Measurements from ENCODE around the gene NRP2.
A peak's percentile ranks its signal among the peaks of the same experiment; 100 is the strongest.

NRP2 gene

GRCh38 chr2:205673312-205673711 is 9.0 kb upstream of the NRP2 start:
- peaks cover 21% of the 10 kb centered on the region for H3K27me3 Mint-ChIP-seq
- no peak for DNase-seq
- no peaks in the 10 kb centered on the region for H3K36me3 Mint-ChIP-seq
- CTCF ChIA-PET = interaction anchor here (5.1 kb wide), 1 partner anchor 803 kb away, joined by 44 read pairs; no protein-coding TSS in a partner anchor
- no peak overlapping the region for H3K27ac Mint-ChIP-seq
- H3K9me3 Mint-ChIP-seq = peaks cover 6% of the 10 kb centered on the region
- H3K4me1 Mint-ChIP-seq = peaks cover 5% of the 10 kb centered on the region
- H3K4me3 Mint-ChIP-seq = no peak overlapping the region

GRCh38 chr2:205675861-205676516 is 6.3 kb upstream of the NRP2 start:
- Mint-ChIP-seq H3K4me3 (no peak overlapping the region), H3K27me3 (peaks cover 29% of the 10 kb centered on the region), H3K27ac (no peak overlapping the region), H3K36me3 (no peaks in the 10 kb centered on the region), H3K4me1 (peaks cover 20% of the 10 kb centered on the region), H3K9me3 (no peaks in the 10 kb centered on the region)
- CTCF ChIA-PET = interaction anchor here (0.7 to 5.1 kb wide), 31 partner anchors 12 to 1569 kb away, joined by 3 to 44 read pairs (median 4); no protein-coding TSS in a partner anchor
- no peak for DNase-seq

GRCh38 chr2:205678541-205679142 is 3.7 kb upstream of the NRP2 start:
- H3K4me1 Mint-ChIP-seq = peaks cover 30% of the 10 kb centered on the region
- no peaks in the 10 kb centered on the region for H3K36me3 Mint-ChIP-seq
- H3K4me3 Mint-ChIP-seq = no peak overlapping the region
- peaks cover 55% of the 10 kb centered on the region for H3K27me3 Mint-ChIP-seq
- no peak overlapping the region for H3K27ac Mint-ChIP-seq
- no peaks in the 10 kb centered on the region for H3K9me3 Mint-ChIP-seq
- CTCF ChIA-PET = interaction anchor here (0.8 to 2.1 kb wide), 9 partner anchors 11 to 1572 kb away, joined by 3 to 13 read pairs (median 4); no protein-coding TSS in a partner anchor
- DNase-seq = no peak

GRCh38 chr2:205679410-205680009 is 2.8 kb upstream of the NRP2 start:
- peaks cover 38% of the 10 kb centered on the region for H3K4me1 Mint-ChIP-seq
- H3K27me3 Mint-ChIP-seq = peaks cover 58% of the 10 kb centered on the region
- H3K9me3 Mint-ChIP-seq = no peaks in the 10 kb centered on the region
- H3K4me3 Mint-ChIP-seq = no peak overlapping the region
- H3K36me3 Mint-ChIP-seq = no peaks in the 10 kb centered on the region
- CTCF ChIA-PET = interaction anchor here (0.7 to 2.1 kb wide), 11 partner anchors 12 to 808 kb away, joined by 3 to 13 read pairs (median 3); no protein-coding TSS in a partner anchor
- DNase-seq = no peak
- H3K27ac Mint-ChIP-seq = no peak overlapping the region

GRCh38 chr2:205680067-205680466 is 2.2 kb upstream of the NRP2 start:
- no peak overlapping the region for H3K27ac Mint-ChIP-seq

GRCh38 chr2:205680903-205681302 is 1.4 kb upstream of the NRP2 start:
- H3K4me3 Mint-ChIP-seq = no peak overlapping the region
- H3K36me3 Mint-ChIP-seq = no peaks in the 10 kb centered on the region
- no peak for DNase-seq
- H3K27ac Mint-ChIP-seq = no peak overlapping the region
- CTCF ChIA-PET = interaction anchor here (1.0 to 1.8 kb wide), 4 partner anchors 20 to 1353 kb away, joined by 3 to 4 read pairs (median 4); no protein-coding TSS in a partner anchor
- peaks cover 51% of the 10 kb centered on the region for H3K4me1 Mint-ChIP-seq
- H3K27me3 Mint-ChIP-seq = peaks cover 68% of the 10 kb centered on the region
- H3K9me3 Mint-ChIP-seq = no peaks in the 10 kb centered on the region

More at GRCh38 chr2:205680067-205680466, 2.2 kb upstream of the NRP2 start:
- DNase-seq = peak; percentile 61
- Mint-ChIP-seq H3K27me3 (peaks cover 60% of the 10 kb centered on the region), H3K4me3 (no peak overlapping the region), H3K9me3 (no peaks in the 10 kb centered on the region), H3K4me1 (peaks cover 44% of the 10 kb centered on the region), H3K36me3 (no peaks in the 10 kb centered on the region)
- CTCF ChIA-PET = interaction anchor here (1.0 to 2.1 kb wide), 5 partner anchors 20 to 808 kb away, joined by 3 to 13 read pairs (median 3); no protein-coding TSS in a partner anchor

GRCh38 chr2:205681401-205682238 is 681 bp upstream of the NRP2 start:
- Mint-ChIP-seq H3K27me3 (peaks cover 76% of the 10 kb centered on the region), H3K4me1 (peaks cover 58% of the 10 kb centered on the region), H3K4me3 (peak overlapping the region; percentile 73), H3K36me3 (no peaks in the 10 kb centered on the region), H3K9me3 (no peaks in the 10 kb centered on the region), H3K27ac (no peak overlapping the region)
- CTCF ChIA-PET = interaction anchor here (1.0 to 1.8 kb wide), 5 partner anchors 61 to 1354 kb away, joined by 3 to 4 read pairs (median 4); no protein-coding TSS in a partner anchor
- DNase-seq = peak; percentile 43

GRCh38 chr2:205682971-205683501 is 735 bp downstream of the NRP2 start:
- H3K27ac Mint-ChIP-seq = no peak overlapping the region

GRCh38 chr2:205683502-205684367 is 1.4 kb downstream of the NRP2 start:
- H3K9me3 Mint-ChIP-seq = no peaks in the 10 kb centered on the region
- H3K4me1 Mint-ChIP-seq = peaks cover 63% of the 10 kb centered on the region
- peaks cover 2% of the 10 kb centered on the region for H3K36me3 Mint-ChIP-seq
- no peak for DNase-seq
- peak overlapping the region; percentile 71 for H3K27ac Mint-ChIP-seq
- H3K27me3 Mint-ChIP-seq = peaks cover 91% of the 10 kb centered on the region
- CTCF ChIA-PET = no interaction called here
- peak overlapping the region; percentile 83 for H3K4me3 Mint-ChIP-seq

More at GRCh38 chr2:205682971-205683501, 735 bp downstream of the NRP2 start:
- H3K4me1 Mint-ChIP-seq = peaks cover 63% of the 10 kb centered on the region
- H3K9me3 Mint-ChIP-seq = no peaks in the 10 kb centered on the region
- H3K4me3 Mint-ChIP-seq = peak overlapping the region; percentile 83
- H3K27me3 Mint-ChIP-seq = peaks cover 86% of the 10 kb centered on the region
- CTCF ChIA-PET = interaction anchor here (0.7 kb wide), 1 partner anchor 789 kb away, joined by 3 read pairs; no protein-coding TSS in a partner anchor
- H3K36me3 Mint-ChIP-seq = peaks cover 2% of the 10 kb centered on the region
- DNase-seq = no peak

GRCh38 chr2:205684871-205685313 is 2.6 kb downstream of the NRP2 start:
- Mint-ChIP-seq H3K27me3 (peaks cover 96% of the 10 kb centered on the region), H3K4me1 (peaks cover 57% of the 10 kb centered on the region), H3K4me3 (peak overlapping the region; percentile 83), H3K27ac (no peak overlapping the region), H3K9me3 (no peaks in the 10 kb centered on the region), H3K36me3 (peaks cover 2% of the 10 kb centered on the region)
- DNase-seq = no peak
- CTCF ChIA-PET = no interaction called here

- Mint-ChIP-seq H3K36me3 (peaks cover 2% of the 10 kb centered on the region), H3K9me3 (no peaks in the 10 kb centered on the region), H3K27me3 (peaks cover 92% of the 10 kb centered on the region), H3K27ac (no peak overlapping the region), H3K4me1 (peaks cover 51% of the 10 kb centered on the region), H3K4me3 (peak overlapping the region; percentile 83)
- peak; percentile 48 for DNase-seq
- CTCF ChIA-PET = no interaction called here
Observed at GRCh38 chr2:205685314-205686055, 3.2 kb downstream of the NRP2 start.

GRCh38 chr2:205686056-205686782 is 3.9 kb downstream of the NRP2 start:
- peaks cover 90% of the 10 kb centered on the region for H3K27me3 Mint-ChIP-seq
- H3K4me3 Mint-ChIP-seq = peak overlapping the region; percentile 77
- CTCF ChIA-PET = no interaction called here

More at GRCh38 chr2:205686056-205686782, 3.9 kb downstream of the NRP2 start:
- Mint-ChIP-seq H3K27ac (peak overlapping the region; percentile 64), H3K9me3 (no peaks in the 10 kb centered on the region), H3K4me1 (peaks cover 48% of the 10 kb centered on the region), H3K36me3 (peaks cover 2% of the 10 kb centered on the region)
- DNase-seq = no peak

Data from activated naive CD4-positive, alpha-beta T cell treated with anti-CD3 and anti-CD28 coated beads, Interleukin-2, amount 10 ng/mL, durations not matched to agents 7 days and 5 days (primary cell).